ENCODE measurements around the gene UNKL. TPM values are rescaled to one million over a fixed set of nuclear protein-coding genes. Genes with fewer than 3 reads are reported as not detected.
A peak's percentile ranks its signal among the peaks of the same experiment; 100 is the strongest.
"Not testable (repeated sequence)": the region's sequence is repeated elsewhere in the genome, so short reads cannot be mapped to it uniquely, and the experiment has no call there.

UNKL gene
- polyA plus RNA-seq, 1 experiment, result 15.4 TPM

DNA sequence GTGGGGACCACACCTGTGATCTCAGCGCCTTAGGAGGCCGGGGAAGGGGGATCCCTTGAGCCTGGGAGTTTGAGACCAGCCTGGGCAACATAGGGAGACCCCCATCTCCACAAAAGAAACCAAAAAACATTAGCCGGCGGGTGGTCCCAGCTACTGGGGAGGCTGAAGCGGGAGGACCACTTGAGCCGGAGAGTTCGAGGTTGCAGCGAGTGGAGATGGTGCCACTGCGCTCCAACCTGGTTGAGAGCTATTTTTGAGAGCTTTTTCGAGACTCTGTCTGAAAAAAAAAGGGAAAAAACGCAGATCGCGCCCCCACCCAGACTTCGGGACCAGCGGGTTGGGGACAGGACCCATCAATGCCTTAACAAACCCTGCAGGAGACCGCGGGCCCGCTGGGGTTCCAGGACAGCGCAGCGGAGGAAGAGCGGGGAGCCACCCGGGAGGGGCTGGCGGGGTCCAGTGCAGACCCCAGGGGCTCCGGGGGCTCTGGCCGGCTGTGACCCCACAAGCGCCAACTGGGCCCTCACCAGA lies 81.8 kb downstream of the UNKL start:
- CTCF ChIA-PET, result interaction anchor here (1.1 to 1.6 kb wide), 2 partner anchors 20 to 31 kb away, joined by 3 to 7 read pairs; no protein-coding TSS in a partner anchor
- DNase-seq (ENCODE audit: low read depth), result no peak
- peaks cover 31% of the 10 kb centered on the region for H3K27me3 ChIP-seq (ENCODE audit: control insufficient read depth, insufficient read depth, low read length)
- no peak overlapping the region; the same call in 1 of the 2 replicates for H3K4me3 ChIP-seq (ENCODE audit: low read depth, low read length)
- TF ChIP-seq, protein P1, sequence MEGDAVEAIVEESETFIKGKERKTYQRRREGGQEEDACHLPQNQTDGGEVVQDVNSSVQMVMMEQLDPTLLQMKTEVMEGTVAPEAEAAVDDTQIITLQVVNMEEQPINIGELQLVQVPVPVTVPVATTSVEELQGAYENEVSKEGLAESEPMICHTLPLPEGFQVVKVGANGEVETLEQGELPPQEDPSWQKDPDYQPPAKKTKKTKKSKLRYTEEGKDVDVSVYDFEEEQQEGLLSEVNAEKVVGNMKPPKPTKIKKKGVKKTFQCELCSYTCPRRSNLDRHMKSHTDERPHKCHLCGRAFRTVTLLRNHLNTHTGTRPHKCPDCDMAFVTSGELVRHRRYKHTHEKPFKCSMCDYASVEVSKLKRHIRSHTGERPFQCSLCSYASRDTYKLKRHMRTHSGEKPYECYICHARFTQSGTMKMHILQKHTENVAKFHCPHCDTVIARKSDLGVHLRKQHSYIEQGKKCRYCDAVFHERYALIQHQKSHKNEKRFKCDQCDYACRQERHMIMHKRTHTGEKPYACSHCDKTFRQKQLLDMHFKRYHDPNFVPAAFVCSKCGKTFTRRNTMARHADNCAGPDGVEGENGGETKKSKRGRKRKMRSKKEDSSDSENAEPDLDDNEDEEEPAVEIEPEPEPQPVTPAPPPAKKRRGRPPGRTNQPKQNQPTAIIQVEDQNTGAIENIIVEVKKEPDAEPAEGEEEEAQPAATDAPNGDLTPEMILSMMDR (IDR thresholded peaks at IDR 0.05; ENCODE audit: insufficient read depth, low read depth, low read length), result no peak
- H3K36me3 ChIP-seq (ENCODE audit: control insufficient read depth, insufficient read depth, low read length), result no peaks in the 10 kb centered on the region
- POLR2A ChIA-PET, result no interaction called here

DNA sequence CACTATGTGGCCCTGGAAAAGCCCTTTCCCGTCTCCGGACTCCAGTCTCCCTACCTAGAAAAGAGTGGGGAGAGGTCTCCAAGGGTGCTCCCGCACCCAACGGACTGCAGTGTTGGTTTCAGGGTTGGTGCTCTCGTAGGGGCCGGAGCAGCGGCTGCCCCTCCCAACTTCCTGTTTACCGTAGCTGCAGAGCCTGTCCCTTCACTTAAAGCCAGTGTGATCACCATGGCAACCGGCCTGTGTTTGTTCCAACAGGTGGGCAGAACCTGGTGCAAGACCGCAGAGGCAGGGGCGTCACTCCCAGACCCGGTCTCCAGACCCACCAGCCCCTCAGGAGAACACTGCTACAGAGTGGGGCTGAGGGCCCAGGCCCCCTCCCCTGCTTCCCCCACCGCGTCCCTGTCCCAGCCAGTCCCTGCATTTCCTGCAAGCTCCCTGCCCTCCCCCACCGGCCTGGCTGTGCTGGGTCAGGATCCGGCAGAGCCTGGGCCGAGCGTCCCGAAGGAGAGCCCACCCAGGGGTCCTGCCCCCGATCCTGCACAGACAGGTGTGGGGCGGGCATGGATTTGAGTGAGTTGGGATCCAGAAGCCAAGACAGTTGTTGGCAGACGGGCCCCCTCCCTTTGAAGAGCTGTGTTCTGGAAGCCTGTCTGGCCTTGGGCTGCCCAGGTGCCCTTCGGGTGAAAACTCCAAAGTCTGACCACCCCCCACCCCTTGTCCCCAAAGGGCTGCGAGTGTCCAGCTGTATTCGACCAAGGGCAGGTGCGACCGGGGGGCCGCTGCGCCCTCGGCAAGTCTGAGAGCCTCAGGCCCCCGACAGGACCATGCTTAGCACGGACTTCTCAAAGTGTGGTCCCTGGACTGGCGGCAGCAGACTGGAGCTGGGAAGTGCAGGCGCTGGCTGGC lies 82.5 kb downstream of the UNKL start:
- no peak overlapping the region for H3K4me3 ChIP-seq (ENCODE audit: low read depth, low read length)
- H3K36me3 ChIP-seq (ENCODE audit: control insufficient read depth, insufficient read depth, low read length), result no peaks in the 10 kb centered on the region; the same call in 1 of the 2 replicates
- peaks cover 31% of the 10 kb centered on the region for H3K27me3 ChIP-seq (ENCODE audit: control insufficient read depth, insufficient read depth, low read length)
- TF ChIP-seq, protein P1 (IDR thresholded peaks at IDR 0.05; ENCODE audit: insufficient read depth, low read depth, low read length), result no peak
- CTCF ChIA-PET, result interaction anchor here (1.1 to 1.6 kb wide), 3 partner anchors 20 to 31 kb away, joined by 3 to 7 read pairs (median 3); no protein-coding TSS in a partner anchor
- peak; percentile 12 for DNase-seq (ENCODE audit: low read depth)
- POLR2A ChIA-PET, result no interaction called here

DNA sequence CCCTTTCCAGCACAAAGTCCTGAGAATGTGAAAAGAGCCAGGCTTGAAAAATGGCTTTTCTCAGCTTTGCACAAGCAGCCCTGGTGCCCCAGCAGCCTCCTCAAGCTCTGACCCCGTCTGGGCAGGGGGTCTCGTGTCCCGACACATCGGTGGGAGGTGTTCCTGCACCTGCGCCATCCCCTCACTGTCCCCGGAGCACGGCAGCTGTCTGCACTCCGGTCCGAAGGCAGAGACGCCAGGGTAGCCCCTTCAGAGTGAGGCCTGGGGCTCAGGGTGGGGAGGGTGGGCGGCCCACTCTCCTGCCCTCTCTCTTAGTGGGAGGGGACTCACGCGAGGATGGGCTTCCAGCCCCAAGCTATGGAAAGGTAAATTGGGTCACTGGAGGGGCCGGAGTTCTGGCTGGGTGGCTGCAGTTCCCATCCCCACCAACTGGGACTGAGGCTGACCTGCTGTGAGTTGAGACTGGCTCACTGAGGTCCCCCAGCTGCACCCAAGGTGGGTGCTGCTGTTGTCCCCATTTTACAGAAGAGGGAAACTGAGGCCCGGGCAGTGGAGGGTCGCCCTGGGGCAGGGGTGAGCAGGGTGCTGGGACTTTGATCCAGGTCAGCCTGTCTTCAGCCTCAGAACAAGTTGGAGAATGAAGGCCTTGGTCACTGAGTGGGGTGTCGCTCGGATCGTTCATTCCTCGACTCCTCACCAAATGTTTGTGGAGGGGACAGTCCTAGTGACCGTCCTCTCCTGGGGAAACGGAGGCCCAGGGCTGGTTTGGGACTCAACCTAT lies 83.4 kb downstream of the UNKL start:
- TF ChIP-seq, protein P1 (IDR thresholded peaks at IDR 0.05; ENCODE audit: insufficient read depth, low read depth, low read length), result no peak; the same call in 1 of the 2 replicates
- CTCF ChIA-PET, result interaction anchor here (0.7 to 1.1 kb wide), 2 partner anchors 14 to 19 kb away, joined by 3 read pairs; no protein-coding TSS in a partner anchor
- POLR2A ChIA-PET, result no interaction called here
- Histone ChIP-seq H3K27me3 (ENCODE audit: control insufficient read depth, insufficient read depth, low read length) (peaks cover 31% of the 10 kb centered on the region), H3K4me3 (ENCODE audit: low read depth, low read length) (no peak overlapping the region), H3K36me3 (ENCODE audit: control insufficient read depth, insufficient read depth, low read length) (no peaks in the 10 kb centered on the region; the same call in 1 of the 2 replicates)
- no peak for DNase-seq (ENCODE audit: low read depth)

DNA sequence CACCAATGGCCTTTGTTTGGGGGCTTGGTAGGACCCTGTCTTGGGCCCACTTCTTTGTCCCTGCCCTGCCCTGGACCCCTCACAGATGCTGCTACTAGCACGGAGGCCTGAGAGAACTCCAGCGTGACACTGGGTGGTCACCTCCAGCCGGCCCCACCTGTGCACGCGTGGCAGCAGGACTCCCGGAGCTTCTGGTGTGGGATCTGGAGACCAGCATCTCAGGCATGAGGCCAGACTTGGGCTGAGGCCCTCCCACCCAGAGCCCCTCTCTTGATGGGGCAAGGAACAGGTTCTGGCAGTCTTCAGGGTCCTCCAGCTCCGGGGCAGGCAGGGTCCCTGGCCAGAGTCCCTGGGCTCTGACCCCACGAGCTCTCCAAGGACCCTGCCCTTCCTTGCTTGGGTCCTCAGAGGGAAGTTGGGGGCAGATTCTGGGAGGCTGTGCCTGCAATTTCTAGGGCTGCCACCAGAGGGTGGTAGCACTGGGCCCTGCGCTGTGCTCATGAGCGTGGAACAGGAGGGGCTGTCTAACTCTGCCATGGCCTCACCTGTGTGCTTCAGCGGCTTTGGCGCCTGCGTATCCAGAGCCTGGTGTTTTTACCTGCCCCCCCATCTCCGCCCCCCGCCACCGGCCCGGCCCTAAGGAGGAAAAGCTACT lies 84.1 kb downstream of the UNKL start:
- ChIA-PET CTCF (interaction anchor here (0.7 to 1.1 kb wide), 2 partner anchors 15 to 18 kb away, joined by 3 read pairs; no protein-coding TSS in a partner anchor), POLR2A (no interaction called here)
- no peak overlapping the region for H3K4me3 ChIP-seq (ENCODE audit: low read depth, low read length)
- TF ChIP-seq, protein P1 (IDR thresholded peaks at IDR 0.05; ENCODE audit: insufficient read depth, low read depth, low read length), result peak; percentile 49
- DNase-seq (ENCODE audit: low read depth), result no peak
- peaks cover 1% of the 10 kb centered on the region for H3K36me3 ChIP-seq (ENCODE audit: control insufficient read depth, insufficient read depth, low read length)
- peaks cover 29% of the 10 kb centered on the region for H3K27me3 ChIP-seq (ENCODE audit: control insufficient read depth, insufficient read depth, low read length)

DNA sequence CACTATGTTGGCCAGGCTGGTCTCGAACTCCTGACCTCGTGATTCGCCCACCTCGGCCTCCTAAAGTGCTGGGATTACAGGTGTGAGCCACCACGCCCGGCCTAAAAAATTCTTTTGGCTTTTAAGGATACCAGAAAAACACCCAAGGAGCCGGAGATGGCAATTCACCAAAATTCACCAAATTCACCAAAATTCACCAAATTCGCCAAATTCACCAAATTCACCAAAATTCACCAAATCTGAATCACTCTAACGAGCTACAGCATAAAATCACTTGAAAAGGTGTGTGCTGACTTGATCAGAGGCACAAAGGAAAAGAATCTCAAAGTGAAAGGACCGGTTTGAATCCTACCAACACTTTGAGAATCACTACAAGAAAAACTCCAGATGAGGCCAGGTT lies 85.5 kb downstream of the UNKL start:
- H3K4me3 ChIP-seq (ENCODE audit: low read depth, low read length); POLR2A ChIA-PET; CTCF ChIA-PET: not testable (repeated sequence)

DNA sequence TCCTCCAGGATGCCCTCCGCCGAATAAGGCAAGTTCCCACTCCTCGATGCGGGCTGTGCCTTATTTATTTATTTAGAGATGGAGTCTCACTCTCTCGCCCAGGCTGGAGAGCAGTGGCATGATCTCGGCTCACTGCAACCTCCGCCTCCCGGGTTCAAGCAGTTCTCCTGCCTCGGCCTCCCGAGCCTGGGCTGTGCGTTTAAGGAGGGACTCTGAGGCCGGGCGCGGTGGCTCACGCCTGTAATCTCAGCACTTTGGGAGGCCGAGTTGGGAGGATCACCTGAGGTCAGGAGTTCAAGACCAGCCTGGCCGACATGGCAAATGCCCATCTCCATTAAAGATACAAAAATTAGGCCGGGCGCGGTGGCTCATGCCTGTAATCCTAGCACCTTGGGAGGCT lies 86.4 kb downstream of the UNKL start:
- peaks cover 14% of the 10 kb centered on the region for H3K27me3 ChIP-seq (ENCODE audit: control insufficient read depth, insufficient read depth, low read length)
- peaks cover 13% of the 10 kb centered on the region for H3K36me3 ChIP-seq (ENCODE audit: control insufficient read depth, insufficient read depth, low read length)
- POLR2A ChIA-PET; DNase-seq (ENCODE audit: low read depth); CTCF ChIA-PET; H3K4me3 ChIP-seq (ENCODE audit: low read depth, low read length): not testable (repeated sequence)

More for the DNA sequence above, 85.5 kb downstream of the UNKL start:
- not testable (repeated sequence) for H3K36me3 ChIP-seq (ENCODE audit: control insufficient read depth, insufficient read depth, low read length); DNase-seq (ENCODE audit: low read depth)
- H3K27me3 ChIP-seq (ENCODE audit: control insufficient read depth, insufficient read depth, low read length), result peaks cover 17% of the 10 kb centered on the region
